GM19351 (cell line): ENCODE data around the gene SUCLA2.
"Not testable (repeated sequence)": the region's sequence is repeated elsewhere in the genome, so short reads cannot be mapped to it uniquely, and the experiment has no call there.

Experiments
- ATAC-seq: cut with Tn5 transposase; IDR thresholded peaks from one replicate; pipeline ENCODE4 v1.9.1; 2021; ENCODE audit warnings: mild to moderate bottlenecking, moderate library complexity; ENCODE audit not compliant: unreplicated experiment

SUCLA2 gene

DNA sequence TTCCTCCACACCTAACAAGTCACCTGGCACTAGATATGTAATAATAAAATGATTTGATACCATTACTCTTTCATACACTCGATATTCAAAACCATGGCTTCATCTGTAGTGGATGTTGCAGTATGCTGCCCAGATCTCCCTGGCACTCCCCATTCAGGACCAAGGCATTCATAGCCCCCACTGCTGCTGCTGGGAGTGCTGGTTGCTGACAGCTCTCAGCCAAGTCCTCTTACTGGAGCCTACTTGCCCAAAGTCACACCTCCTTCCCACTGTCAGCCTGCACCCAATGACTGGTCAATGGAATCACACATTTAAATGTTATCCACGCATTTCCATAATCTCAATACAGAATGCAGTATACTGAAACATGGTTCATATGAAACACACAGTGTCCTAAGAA is 3.7 kb downstream of the SUCLA2 start:
- ATAC-seq: no peak

DNA sequence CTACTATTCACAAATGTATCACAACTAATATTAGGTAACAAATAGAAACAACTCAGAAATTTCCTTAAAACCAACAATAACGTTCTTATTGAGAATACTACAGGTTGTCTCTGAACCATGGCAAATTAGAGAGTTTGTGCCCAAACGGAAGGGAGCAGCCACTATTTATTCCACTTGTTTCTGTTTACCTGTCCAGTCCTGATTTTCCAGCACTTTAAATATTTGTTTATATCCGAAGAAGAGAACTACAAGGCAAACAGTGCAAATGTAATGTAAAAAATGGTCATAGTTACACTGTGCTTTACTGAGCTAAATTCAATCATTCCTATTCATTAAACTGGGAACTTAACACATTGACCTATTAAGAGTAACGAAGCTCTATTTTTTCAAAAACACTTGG is 9.2 kb downstream of the SUCLA2 start:
- ATAC-seq: no peak

DNA sequence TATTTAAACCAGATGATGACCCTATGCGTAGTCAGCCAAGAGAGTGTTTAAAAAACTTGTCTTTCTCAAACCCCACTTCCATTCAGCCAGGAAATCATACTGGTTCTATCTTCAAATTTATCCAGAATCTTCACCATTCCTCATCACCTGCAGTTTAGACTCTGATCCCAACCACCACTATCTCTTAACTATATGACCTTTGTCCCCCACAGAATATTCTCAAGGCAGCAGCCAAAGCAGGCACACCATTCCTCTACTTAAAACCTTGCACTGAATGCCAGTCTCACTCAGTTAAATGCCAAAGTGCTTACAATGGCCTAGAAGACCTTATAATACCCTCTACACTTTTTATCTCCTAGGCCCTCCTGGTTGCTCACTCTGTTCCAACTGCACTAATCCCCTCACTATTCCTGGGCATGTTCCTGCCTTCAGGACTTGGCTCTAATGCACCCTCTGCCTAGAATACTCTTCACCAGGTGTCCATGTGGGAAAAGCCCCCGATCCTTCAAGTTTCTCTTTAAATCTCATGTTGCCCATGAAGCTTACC is 10.1 kb downstream of the SUCLA2 start:
- no peak for ATAC-seq

DNA sequence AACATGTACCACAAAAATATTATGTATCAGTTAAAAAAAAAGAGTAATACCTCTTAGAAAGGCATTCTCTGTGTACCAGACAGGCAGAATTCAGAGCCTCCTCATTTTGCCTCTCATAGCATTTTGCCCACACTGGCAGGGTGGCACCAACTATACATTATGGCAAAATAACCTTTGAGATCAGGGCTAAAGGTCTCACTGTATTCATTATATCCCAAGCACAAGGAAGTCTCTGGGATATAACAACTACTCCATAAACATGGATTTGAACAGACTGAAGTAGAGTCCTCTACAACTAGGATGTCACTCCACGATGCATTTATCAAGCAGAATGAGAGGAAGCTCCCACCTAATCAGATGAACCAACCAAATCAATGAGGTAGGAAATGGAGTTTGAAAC is 10.6 kb downstream of the SUCLA2 start:
- ATAC-seq: no peak

DNA sequence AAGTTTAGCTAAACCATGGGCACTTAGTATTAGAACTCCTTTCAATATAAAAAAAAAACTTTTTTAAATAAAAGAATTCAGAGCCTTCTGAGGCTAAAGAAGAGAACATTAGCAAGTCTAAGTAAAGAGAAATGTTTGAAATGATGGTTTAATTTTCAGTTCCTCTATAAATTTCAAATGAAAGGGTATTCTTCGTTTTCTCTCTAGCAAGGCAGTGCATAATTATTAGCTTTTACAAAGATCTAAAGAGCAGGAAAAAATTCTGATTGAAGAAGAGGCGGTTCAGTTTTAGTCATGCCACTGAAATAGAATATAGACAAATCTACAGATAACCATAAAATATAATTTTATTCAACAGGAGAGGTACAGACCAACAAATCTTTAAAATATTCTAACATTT is 18.0 kb downstream of the SUCLA2 start:
- ATAC-seq: no peak

DNA sequence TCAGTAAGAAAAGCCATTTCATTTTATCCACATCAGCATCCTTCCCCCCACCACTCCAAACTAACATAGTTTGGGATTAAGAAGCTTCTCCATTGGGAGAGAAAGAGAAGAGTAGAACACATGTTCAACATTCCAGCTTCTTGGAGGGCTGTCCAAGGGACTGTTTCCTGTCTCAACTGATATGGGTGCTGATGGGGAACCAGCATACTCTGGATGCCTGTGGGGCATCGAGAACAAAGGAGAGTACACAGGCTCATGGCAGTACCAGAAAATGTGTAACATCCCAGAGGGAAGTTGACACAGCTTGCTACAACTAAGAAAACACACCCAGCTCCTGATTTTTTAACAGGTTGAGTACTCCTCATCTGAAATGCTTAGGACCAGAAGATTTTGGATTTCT is 24.7 kb downstream of the SUCLA2 start:
- no peak for ATAC-seq

DNA sequence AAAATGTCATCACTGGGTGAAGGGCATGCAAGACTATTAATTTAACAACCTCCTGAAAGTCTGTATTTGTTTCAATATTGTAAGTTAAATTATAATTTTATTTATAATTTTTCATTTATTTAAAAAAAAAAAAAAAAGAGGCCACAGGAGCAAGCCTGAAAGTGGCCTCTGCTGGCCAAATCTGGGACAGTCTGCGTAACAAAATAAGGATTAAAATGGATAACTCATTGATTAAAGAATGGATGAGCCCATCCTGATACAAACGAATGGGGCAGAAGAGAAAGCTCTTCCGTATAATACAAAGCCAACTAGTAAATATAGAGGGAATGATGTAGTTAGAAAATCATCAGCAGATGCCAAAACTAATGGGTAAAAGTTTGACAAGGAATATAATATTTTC is 36.2 kb downstream of the SUCLA2 start:
- no peak for ATAC-seq

DNA sequence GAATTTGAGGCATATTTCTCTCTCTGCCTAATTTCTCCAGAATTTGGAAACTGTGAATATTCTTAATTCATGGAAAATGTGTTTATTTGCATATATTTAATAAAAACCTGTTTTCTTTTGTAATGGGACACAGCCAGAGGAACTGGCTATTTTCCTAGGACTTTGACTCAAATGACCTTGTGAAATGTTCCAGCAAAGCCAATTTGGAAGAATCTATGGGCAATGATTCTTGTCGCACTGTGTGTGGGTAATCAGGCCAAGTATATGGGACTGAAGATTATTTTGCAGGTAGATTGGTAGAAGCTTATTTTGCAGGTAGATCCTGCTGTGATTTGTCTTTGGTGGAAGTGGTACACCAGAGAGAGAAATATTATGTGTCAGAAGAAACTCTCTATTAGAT is 38.8 kb downstream of the SUCLA2 start:
- no peak for ATAC-seq

DNA sequence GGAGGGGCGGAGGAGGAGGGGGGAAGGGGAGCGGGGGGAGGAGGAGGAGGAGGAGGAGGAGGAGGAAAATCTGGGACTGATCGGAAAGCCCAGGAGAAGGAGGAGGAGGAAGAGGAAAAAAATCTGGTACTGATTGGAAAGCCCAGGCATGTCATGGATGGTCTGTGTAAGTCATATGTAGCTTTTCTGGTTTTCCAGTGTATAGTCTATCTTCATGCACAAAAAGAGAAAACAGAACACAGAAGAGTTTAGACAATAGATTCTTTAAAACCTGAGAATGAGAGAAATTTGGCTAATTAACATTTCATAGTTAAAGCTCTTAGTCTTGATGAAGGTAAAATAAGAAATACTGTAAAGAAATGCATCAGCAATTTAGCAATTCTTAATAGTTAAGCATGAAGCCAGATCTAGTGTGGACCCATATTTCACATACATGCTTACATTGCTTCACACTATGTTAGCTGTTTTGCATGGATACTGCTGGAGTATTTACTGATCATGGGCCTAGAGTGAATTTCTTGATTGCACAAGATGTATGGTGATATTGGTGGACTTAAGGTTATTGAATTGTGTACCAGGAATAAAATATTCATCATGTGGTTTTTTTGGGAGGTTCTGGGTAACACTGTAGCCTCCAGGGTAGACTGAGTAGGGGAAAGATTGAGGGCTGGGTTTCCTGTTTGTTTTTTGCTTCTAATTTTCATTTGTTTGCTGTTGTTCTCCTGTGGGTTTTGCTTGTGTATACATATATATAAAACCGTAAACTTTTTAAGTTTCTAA is 41.4 kb downstream of the SUCLA2 start:
- no peak for ATAC-seq

DNA sequence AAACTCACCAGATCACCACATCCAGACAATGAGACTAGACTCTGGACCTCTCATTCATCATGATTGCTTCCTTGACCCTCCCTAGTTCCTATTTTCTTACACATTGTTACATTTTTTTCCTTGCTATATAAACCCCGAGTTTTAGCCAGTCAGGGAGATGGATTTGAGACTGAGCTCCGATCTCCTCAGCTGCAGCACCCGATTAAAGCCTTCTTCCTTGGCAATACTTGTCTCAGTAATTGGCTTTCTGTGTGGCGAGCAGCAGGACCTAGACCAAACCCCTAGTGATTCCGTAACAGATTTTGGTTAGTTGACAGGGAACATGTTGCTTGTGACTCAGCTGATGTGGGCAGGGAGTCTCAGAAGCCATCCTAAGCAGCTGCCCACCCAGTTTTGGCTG is 44.0 kb downstream of the SUCLA2 start:
- no peak for ATAC-seq

DNA sequence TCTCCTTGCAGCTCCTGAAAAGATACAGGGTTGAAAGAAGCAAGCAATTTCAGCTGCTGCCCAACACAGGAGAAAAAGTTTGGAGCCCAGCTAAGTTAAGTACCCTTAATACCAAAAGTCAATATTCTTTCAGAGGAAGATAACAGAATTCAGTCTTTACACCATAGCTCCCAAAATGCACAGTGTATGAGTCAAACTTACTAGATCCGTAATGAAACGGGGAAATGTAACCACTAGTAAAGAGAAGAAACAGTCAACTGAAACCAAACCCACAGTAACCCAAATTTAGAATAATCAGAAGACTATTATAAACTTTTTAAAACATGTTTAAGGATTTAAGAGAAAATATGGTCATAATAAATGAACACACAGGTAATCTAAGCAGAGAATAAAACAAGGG is 45.2 kb downstream of the SUCLA2 start:
- ATAC-seq: peak; percentile 71

DNA sequence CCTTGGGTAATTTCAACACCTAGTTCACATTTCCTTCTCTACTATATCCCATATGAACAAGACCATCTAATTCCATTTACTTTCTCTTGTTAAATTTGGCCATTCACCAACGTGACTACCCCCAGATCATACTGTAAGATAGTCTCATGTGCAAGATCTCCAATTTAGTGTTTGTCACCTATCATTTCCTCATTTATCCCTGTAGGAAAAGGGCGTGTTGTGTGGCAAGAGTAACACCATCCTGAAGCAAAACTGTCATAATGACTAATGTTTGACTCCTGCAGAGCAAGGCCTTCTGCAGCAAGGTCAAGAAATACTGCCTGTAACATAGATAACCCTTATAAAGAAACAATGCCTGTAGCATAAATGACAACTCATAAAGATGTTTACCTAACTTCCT is 51.3 kb downstream of the SUCLA2 start:
- ATAC-seq: no peak

DNA sequence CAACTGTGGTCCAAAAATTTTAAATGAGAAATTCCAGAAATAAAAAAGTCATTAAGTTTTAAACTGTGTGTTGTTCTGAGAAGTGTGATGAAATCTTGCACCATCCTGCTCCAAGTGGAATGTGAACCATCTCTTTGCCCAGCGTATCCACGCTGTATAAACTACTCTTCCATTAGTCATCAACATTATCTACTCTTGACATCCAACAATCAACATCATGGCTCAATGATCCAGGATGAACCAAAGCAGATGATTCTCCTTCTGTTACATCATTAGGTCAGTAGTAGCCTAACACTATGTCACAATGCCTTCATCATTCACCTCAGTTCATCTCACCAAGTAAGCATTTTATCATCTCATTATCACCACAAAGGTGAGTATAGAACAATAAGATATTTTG is 55.3 kb downstream of the SUCLA2 start:
- ATAC-seq: no peak

DNA sequence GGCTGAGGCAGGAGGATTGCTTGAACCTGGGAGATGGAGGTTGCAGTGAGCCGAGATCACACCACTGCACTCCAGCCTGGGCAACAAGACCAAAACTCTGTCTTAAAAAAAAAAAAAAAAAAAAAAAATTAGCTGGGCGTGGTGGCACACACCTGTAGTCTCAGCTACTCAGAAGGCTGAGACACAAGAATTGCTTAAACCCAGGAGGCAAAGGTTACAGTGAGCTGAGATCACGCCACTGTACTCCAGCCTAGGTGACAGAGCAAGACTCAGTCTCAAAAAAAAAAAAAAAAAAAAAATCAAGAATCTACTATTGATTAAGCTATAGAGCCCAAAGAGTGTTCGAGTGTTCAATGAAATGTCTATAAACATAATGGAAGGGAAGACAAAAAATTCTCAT is 55.9 kb downstream of the SUCLA2 start:
- not testable (repeated sequence) for ATAC-seq

DNA sequence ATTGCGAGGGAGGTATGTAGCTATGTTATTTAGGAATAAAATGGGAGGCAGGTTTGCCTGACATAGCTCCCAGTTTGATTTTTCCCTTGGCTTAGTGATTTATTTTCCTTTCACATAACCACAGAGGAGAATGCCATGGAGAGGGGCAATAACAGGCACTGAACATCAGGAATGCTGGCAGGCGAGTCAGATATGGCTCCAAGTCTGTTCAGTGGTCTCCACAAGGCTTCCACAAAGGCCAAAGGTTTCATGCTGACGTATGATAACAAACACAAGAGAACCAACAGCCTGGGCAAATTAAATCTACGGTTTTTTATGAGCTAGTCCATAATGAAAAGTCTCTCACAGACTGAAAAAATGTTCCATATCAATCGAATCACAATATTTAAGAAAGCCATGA is 66.7 kb downstream of the SUCLA2 start:
- ATAC-seq: no peak

DNA sequence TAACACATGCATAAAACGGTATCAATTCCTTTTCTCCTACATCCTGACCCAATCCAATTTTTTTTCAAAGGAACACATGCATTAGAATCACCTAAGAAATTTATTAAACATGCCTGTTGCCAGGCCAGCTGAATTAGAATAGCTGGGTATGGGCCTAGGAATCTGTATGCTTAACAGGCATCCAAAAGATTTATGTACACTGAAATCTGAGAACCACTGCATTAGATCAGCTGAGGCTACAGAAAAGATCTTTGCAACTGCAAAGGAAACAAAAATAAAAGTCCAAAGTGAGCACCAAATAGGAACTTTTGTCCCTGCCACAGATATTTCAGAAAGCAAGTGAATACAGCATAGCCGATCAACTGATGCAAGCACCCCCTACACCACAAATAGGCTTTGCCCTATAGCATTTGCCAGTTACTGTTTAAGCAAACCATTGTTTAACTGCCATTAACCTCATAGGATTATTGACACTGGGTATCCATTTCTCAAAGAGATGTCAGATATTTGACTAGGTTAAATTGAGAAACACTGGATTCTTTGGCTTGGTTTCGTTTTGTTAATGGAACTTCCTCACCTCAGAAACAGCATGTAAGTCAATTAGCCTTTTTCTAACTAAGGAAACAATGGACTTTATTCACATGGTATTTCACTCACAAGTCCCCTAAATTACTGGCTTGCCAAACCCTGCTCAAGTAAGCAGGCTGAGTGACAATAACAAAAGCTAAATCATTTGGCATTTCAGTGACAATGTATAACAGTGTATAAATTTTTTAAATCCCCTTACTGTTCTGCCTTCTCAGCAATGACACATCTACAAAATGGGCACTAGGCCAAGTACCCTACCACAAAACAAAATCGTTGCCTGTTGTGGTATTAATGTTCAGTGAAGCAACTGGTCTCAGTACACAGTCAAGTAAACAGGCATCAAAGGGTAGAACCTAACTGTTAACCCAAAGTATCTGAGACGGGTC is 67.8 kb downstream of the SUCLA2 start:
- ATAC-seq: no peak

DNA sequence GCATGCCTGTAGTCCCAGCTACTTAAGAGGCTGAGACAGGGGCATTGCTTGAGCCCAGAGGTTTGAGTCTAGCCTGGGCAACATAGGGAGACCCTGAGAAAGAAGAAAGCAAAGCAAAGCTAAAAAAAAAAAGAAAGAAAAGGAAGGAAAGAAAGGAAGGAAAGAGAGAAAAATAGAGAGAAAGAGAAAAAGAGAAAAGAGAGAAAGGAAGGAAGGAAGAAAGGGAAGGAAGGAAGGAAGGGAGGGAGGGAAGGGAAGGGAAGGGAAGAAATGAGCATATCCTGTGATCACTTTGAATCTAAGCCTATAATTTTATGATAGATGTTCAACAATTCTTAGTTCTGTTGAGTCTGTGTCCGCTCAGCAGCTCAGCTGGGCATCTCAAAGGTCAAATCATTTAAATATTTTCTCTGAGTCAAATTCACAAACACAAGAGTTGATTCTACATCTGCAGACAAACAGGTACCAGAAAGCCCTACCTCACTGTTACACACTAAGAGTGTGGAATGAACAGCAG is 70.4 kb downstream of the SUCLA2 start:
- ATAC-seq: no peak

DNA sequence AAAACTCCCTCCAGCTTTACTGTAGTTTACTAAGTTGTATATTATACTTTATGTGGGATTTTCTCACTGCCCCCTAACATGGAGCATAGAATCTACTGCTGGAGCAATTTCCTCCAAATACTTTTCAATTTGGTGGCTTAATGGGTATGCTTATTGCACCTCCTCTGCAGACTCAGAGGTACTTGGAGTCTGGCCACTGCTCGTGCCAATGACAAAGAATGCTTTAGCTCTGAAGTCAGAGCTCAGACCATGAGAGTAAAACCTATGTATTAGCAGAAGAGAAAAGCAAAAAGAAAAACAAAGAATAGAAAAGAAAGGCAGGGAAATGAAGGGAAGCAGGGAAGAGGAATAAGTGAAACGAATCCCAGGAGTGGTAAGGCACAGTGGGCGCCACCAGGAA is 71.9 kb downstream of the SUCLA2 start:
- no peak for ATAC-seq

DNA sequence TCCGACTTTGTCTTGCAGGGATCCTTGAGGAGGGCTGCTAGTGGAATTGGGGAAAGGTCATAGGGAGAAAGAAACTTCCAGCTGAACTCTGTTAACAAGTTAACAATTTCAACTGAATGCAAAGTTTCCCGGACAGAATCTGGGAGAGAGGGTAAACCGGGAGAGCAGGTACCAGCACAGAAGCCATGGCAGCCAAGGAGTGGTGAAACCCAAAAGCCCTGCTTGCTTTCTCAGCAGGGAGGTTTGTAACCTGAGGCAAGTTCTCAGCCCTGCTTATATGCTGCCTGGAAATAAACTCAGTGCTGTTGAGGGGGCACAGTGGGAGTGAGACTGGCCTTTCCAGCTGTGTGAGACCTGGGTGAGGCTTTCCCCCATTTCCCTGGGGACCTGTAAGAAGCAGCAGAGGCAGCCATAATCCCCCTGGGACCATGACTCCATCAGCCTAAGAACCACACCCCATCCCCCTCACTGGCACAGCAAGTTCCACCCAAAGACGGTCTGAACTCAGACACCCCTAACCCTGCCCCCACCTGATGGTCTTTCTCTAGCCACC is 84.0 kb downstream of the SUCLA2 start:
- no peak for ATAC-seq

DNA sequence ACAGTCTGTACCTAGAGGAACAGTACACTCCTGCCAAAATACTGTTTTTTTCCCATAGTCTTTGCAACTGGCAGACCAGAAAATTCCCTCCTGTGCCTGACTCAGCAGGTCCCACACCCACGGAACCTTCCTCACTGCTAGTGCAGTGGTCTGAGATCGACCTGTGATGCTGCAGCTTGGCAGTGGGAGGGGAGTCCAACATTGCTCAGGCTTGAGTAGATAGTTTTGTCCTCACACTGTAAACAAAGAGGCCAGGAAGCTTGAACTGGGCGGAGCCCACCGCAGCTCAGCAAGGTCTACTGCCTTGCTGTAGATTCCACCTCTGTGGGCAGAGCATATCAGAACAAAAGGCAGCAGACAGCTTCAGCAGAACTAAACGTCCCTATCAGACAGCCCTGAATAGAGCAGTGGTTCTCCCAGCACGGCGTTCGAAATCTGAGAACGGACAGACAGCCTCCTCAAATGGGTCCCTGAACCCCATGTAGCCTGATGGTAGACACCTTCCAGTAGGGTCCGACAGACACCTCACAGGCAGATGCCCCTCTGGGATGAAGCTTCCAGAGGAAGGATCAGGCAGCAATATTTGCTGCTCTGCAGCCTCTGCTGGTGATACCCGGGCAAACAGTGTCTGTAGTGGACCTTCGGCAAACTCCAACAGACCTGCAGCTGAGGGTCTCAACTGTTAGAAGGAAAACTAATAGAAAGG is 92.7 kb downstream of the SUCLA2 start:
- ATAC-seq: no peak

DNA sequence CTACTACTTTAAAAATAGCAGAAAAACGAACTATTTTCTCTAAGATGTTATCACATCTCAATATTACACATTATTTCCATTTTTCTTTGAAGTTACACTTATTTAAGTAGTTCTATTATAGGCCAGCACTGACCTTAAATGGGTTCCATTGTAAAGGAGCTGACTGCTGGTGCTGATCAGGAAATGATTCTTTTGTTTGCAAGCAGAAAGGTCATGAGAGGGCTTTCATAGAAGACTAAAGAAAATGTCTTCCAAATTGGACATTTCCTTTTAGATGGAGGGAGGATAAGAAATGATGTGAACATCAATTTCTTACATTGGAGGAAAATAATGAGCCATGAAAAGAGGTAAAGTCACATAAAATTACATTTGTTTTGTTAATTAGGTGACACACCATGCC is 96.2 kb downstream of the SUCLA2 start:
- no peak for ATAC-seq
